Breast epithelium (tissue), 3 donors: Measurements from ENCODE around the gene CR1L.

Source experiments
- POLR2A ChIP-seq: fragments of 450-650 bp; IDR thresholded peaks from one replicate; pipeline ENCODE4 v1.6.1; 2016; ENCODE audit warnings: antibody characterized with exemption, mild to moderate bottlenecking, moderate library complexity
- TF ChIP-seq, protein P1 (sequence below), 3 donors: fragments of 450-650 bp; IDR thresholded peaks; one replicate each; pipeline ENCODE4 v1.5.1; 2016 to 2017; ENCODE audit warnings: antibody characterized with exemption in 3 of 3, mild to moderate bottlenecking in 3 of 3, moderate library complexity in 3 of 3

DNA sequence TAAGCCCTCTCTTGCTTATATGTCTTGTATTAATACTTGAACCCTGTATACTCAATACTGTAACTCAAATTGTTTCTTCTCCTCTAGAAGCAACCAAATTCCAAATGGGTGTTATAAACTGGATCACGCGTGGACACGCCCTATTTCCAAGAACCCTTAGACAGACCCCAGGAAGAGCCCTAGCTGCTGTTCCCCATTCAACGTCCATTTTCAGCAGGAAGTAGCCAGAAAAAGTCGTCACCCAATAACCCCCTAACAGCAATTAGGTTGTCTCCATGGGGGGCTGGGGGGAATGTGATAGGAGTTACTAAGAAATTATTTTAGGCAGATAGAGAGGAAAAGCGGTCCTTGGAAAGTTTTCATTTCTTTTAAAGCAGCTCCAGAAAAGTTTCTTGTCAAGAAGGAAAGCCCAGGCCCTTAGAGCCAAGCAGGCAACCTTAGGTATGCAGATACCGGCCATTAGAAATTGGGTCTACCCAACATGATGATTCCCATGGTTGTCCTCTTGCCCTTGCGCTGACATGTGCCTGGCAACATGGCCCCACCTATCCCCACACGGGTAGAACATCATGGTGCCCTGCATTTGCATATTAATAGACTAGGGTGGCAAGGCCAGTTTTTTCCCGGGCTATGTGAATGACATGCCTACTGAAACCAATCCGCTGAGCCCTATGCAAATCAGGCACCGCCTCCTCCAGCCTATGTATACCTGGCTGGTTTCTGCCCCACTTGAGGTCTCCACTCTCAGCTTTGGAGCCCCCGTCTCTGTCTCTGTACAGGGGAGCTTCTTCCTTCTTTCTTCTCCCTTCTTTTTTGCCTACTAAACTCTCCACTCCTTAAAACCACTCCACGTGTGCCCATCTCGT is 102.9 kb downstream of the CR1L start:
- TF ChIP-seq, protein P1, sequence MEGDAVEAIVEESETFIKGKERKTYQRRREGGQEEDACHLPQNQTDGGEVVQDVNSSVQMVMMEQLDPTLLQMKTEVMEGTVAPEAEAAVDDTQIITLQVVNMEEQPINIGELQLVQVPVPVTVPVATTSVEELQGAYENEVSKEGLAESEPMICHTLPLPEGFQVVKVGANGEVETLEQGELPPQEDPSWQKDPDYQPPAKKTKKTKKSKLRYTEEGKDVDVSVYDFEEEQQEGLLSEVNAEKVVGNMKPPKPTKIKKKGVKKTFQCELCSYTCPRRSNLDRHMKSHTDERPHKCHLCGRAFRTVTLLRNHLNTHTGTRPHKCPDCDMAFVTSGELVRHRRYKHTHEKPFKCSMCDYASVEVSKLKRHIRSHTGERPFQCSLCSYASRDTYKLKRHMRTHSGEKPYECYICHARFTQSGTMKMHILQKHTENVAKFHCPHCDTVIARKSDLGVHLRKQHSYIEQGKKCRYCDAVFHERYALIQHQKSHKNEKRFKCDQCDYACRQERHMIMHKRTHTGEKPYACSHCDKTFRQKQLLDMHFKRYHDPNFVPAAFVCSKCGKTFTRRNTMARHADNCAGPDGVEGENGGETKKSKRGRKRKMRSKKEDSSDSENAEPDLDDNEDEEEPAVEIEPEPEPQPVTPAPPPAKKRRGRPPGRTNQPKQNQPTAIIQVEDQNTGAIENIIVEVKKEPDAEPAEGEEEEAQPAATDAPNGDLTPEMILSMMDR (IDR thresholded peaks at IDR 0.05), result no peak
- no peak for TF ChIP-seq POLR2A
